HG02840 (cell line): ENCODE measurements around the gene FOLH1.
"Not testable (repeated sequence)": the region's sequence is repeated elsewhere in the genome, so short reads cannot be mapped to it uniquely, and the experiment has no call there.

Experiments used
- ATAC-seq: cut with Tn5 transposase; IDR thresholded peaks from one replicate; pipeline ENCODE4 v1.9.1; 2021; ENCODE audit warnings: mild to moderate bottlenecking, moderate library complexity, moderate number of reproducible peaks; ENCODE audit not compliant: unreplicated experiment, low FRiP score

FOLH1 gene

DNA sequence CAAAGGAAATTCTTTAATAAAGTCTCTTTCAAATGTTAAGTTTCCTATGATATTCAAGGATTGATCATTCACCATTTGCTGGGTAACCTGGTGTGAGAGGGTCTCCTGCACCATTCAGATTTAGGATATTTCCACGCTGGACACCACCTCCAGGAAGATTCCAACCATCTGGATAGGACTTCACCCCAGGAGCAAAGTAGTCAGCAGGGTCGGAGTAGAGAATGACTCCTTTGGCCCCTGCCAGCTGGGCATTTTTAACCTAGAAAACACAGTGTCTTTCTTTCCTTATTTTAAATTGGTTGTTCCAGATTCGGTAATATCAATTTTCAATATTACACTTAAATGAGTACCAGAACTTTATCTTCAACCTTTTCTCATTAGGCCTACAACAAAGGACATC lies 22.8 kb downstream of the FOLH1 start:
- ATAC-seq = not testable (repeated sequence)

GRCh38 chr11:49184756-49185155 lies 23.6 kb downstream of the FOLH1 start:
- not testable (repeated sequence) for ATAC-seq

DNA sequence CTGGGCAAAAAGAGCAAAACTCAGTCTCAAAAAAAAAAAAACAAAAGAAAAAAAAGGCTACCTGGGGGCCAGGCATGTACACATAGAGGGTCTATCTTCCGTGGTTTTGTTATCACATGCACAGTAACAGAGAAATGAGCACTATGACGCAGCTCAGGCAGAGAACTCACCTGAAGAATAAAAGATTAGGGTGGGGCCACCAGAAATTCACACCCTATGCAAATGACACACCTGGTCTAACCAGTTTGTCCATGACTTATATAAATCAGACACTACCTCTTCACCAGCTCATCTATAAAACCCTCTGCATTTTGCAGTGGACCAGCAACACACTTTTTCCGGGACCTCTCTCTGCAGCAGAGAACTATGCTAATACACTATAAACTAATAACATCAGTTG lies 30.5 kb downstream of the FOLH1 start:
- not testable (repeated sequence) for ATAC-seq

- not testable (repeated sequence) for ATAC-seq
These were observed 33.0 kb downstream of the FOLH1 start for GRCh38 chr11:49175378-49175777.

DNA sequence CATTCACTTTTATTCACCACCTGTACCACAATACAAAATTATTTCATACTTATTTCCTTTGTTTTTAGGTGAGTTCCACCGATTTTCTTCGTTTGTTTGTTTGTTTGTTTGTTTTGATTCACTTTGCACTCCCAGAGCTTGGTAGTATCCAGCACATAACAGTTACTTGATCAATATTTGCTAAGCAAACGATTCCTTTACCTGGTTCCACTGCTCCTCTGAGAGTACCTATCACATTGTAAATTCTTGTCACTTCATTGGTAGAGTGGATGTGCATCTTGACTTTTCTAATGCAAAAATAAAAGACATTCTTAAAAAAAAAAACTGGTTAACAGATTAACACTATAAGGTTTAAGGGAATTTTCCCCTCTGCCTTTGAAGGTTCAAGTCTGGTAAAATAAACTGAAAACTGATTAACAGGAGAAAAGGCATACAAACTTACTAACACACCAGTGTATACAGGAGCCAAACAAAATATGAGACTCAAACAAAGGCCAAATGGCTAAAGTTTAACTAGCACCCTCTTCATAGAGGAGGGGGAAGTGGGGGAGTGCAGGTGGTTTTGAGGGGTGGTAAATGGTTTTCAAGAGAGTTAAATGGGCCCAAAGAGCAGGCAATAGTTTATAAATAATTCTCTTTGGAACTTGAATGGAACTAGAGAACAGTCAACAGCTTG lies 33.6 kb downstream of the FOLH1 start:
- ATAC-seq = not testable (repeated sequence)

DNA sequence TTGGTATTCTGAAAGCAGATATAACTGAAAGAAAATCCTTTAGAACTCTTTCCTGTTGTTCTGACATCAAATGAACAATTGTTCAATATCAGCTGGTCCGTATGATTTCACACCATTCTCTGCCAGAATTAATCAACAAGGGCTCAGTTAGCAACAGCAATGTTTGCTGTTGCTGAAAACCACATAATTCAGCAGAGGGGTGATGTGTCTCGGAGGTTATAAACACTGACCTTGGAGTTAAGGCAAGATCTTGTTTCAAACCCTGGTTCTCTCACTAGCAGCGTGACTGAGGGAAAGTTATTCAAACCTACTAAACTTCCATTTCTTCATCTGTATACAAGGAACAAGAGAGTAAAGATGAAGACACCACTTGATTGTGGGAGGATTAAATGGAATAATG lies 36.8 kb downstream of the FOLH1 start:
- ATAC-seq = not testable (repeated sequence)

- not testable (repeated sequence) for ATAC-seq
These were observed 38.8 kb downstream of the FOLH1 start for GRCh38 chr11:49169579-49169978.

DNA sequence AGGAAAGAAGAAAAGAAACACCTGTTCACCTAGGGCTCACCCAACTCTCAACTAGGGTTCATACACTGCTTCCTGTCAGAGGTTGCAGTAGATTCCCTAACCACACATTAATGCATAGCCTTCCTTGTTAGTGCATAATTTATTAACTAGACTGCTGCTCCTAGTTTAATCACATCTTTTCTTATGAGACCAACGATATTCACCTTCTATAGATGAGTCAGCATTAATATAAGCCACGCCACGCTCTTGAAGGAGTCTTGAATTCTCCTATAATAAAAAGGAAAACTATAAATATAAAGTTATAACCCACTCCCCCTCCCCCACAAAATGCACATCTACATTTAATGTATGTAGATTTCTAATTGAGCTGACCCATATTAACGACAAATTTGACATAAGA lies 39.4 kb downstream of the FOLH1 start:
- ATAC-seq = not testable (repeated sequence)

DNA sequence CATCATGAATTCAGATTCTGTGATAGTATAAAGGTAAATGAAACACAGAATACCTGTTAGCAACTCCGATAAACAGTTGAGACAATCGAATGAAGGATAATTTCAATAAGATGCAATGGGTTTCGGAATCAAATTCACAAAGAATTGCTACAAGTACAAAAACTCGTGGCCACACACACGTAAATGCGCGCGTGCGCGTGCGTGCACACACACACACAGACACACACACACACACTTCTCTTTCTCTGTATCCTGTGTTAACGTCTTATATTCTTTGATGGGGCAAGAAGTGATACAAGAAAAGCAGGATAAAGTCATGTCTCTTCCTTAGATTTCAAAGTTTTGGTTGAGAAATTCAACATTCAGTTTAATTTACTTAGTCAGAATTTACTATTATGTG lies 57.2 kb downstream of the FOLH1 start:
- ATAC-seq = no peak

GRCh38 chr11:49102356-49102755 lies 106.0 kb downstream of the FOLH1 start:
- ATAC-seq = not testable (repeated sequence)
